ENCODE results near the gene OR2V2.

- no peak for TF ChIP-seq CTCF (IDR thresholded peaks at IDR 0.05)
- no peak for TF ChIP-seq EZH2 (IDR thresholded peaks at IDR 0.05; ENCODE audit: borderline replicate concordance, insufficient read depth, low read depth, low read length, poor library complexity, severe bottlenecking)
Observed at GRCh38 chr5:181109489-181110013, 37.8 kb upstream of the OR2V2 start.

Data from B cell (primary cell).